Epithelial cell of proximal tubule (primary cell): ENCODE data around the gene RNF150. TPM values are rescaled to one million over a fixed set of nuclear protein-coding genes. Genes with fewer than 3 reads are reported as not detected.

Experiments
- DNase-seq: peaks from one replicate; pipeline ENCODE4 v3.0.0-alpha.2; 2011; ENCODE audit warnings: low read depth
- H3K4me3 ChIP-seq: 2 replicates; pipeline ENCODE4 v1.5.1; 2011; ENCODE audit warnings: low read depth, mild to moderate bottlenecking, low read length
- CTCF ChIP-seq: conservative IDR thresholded peaks from 2 replicates; pipeline ENCODE4 v1.5.1; 2012; ENCODE audit warnings: low read depth, mild to moderate bottlenecking, low read length
- total RNA-seq: library from RNA; depleted of rRNA; stranded (reverse); fragments of >200 nt; gene quantifications from 2 replicates; pipeline ENCODE4 v1.2.3, GENCODE V29; 2015

Gene RNF150
- total RNA-seq, 1 donor from 2014 or later: 0.69 TPM

- TF ChIP-seq CTCF: no peak
- DNase-seq: no peak
- H3K4me3 ChIP-seq: no peak overlapping the region
Measured at GRCh38 chr4:140856621-140857062, 276.6 kb downstream of the RNF150 start.

GRCh38 chr4:140854168-140854567 is 279.1 kb downstream of the RNF150 start:
- no peak for DNase-seq
- TF ChIP-seq CTCF: no peak
- H3K4me3 ChIP-seq: no peak overlapping the region

- no peak overlapping the region for H3K4me3 ChIP-seq
- TF ChIP-seq CTCF: no peak
- no peak for DNase-seq
Measured at GRCh38 chr4:140851804-140852203, 281.5 kb downstream of the RNF150 start.

GRCh38 chr4:140851032-140851636 is 282.1 kb downstream of the RNF150 start:
- DNase-seq: peak; percentile 6
- peak; percentile 85 for TF ChIP-seq CTCF
- H3K4me3 ChIP-seq: no peak overlapping the region

- no peak for TF ChIP-seq CTCF
Measured at GRCh38 chr4:140849526-140849925, 283.7 kb downstream of the RNF150 start.

GRCh38 chr4:140846736-140847135 is 286.5 kb downstream of the RNF150 start:
- no peak for TF ChIP-seq CTCF
- no peak overlapping the region for H3K4me3 ChIP-seq
- no peak for DNase-seq

More at GRCh38 chr4:140849526-140849925, 283.7 kb downstream of the RNF150 start:
- DNase-seq: no peak
- no peak overlapping the region for H3K4me3 ChIP-seq

- TF ChIP-seq CTCF: no peak
- no peak for DNase-seq
- no peak overlapping the region for H3K4me3 ChIP-seq
Measured at GRCh38 chr4:140844061-140844460, 289.2 kb downstream of the RNF150 start.
